ENCODE results near the gene RAX2. TPM values are rescaled to one million over a fixed set of nuclear protein-coding genes. Genes with fewer than 3 reads are reported as not detected.

The RAX2 gene
- total and polyA plus RNA-seq, 2 experiments from 2014 or later = 0.22 TPM; not detected in 1

GRCh38 chr19:3818918-3819317 lies 46.9 kb upstream of the RAX2 start:
- no peaks in the 10 kb centered on the region for H3K9me3 ChIP-seq (ENCODE audit: low read depth)
- TF ChIP-seq EZH2 (IDR thresholded peaks at IDR 0.05; ENCODE audit: borderline replicate concordance) (no peak), CTCF (IDR thresholded peaks at IDR 0.05; ENCODE audit: poor library complexity) (no peak), EZH2phosphoT487 (IDR thresholded peaks at IDR 0.05; ENCODE audit: low read depth, severe bottlenecking, unreplicated experiment) (no peak)
- 89% methylated on average over 23 of the region's 31 CpGs for WGBS (ENCODE audit: low lambda C conversion rate, missing lambda C conversion rate)
- no peaks in the 10 kb centered on the region for H3K4me1 ChIP-seq (ENCODE audit: insufficient read depth)
- no peaks in the 10 kb centered on the region for H3K36me3 ChIP-seq (replicated peaks; ENCODE audit: insufficient read depth, low read depth)
- DNase-seq (ENCODE audit: low spot score) = no peak
- H3K79me2 ChIP-seq = no peaks in the 10 kb centered on the region
- H3K9me2 ChIP-seq (replicated peaks; ENCODE audit: insufficient read depth) = no peaks in the 10 kb centered on the region
- no peaks in the 10 kb centered on the region for H3K27me3 ChIP-seq
- no peak overlapping the region for H3K4me3 ChIP-seq
- no peak overlapping the region for H3K27ac ChIP-seq
- no peak overlapping the region for H3K4me2 ChIP-seq
- H2AFZ ChIP-seq = no peak overlapping the region
- no peaks in the 10 kb centered on the region for H4K20me1 ChIP-seq (ENCODE audit: insufficient read depth, poor library complexity, severe bottlenecking)

GRCh38 chr19:3818466-3818865 lies 46.4 kb upstream of the RAX2 start:
- no peaks in the 10 kb centered on the region for H4K20me1 ChIP-seq (ENCODE audit: insufficient read depth, poor library complexity, severe bottlenecking)
- H3K4me2 ChIP-seq = no peak overlapping the region
- DNase-seq (ENCODE audit: low spot score) = no peak
- H3K9me2 ChIP-seq (replicated peaks; ENCODE audit: insufficient read depth) = no peaks in the 10 kb centered on the region
- H3K27me3 ChIP-seq = no peaks in the 10 kb centered on the region
- no peaks in the 10 kb centered on the region for H3K36me3 ChIP-seq (replicated peaks; ENCODE audit: insufficient read depth, low read depth)
- no peak overlapping the region for H3K27ac ChIP-seq
- H3K9me3 ChIP-seq (ENCODE audit: low read depth) = no peaks in the 10 kb centered on the region
- 67% methylated on average over 11 of the region's 11 CpGs for WGBS (ENCODE audit: low lambda C conversion rate, missing lambda C conversion rate)
- no peaks in the 10 kb centered on the region for H3K4me1 ChIP-seq (ENCODE audit: insufficient read depth)
- TF ChIP-seq EZH2 (IDR thresholded peaks at IDR 0.05; ENCODE audit: borderline replicate concordance) (no peak), CTCF (IDR thresholded peaks at IDR 0.05; ENCODE audit: poor library complexity) (no peak), EZH2phosphoT487 (IDR thresholded peaks at IDR 0.05; ENCODE audit: low read depth, severe bottlenecking, unreplicated experiment) (no peak)
- H3K4me3 ChIP-seq = no peak overlapping the region
- H3K79me2 ChIP-seq = no peaks in the 10 kb centered on the region
- H2AFZ ChIP-seq = no peak overlapping the region

- H3K79me2 ChIP-seq = no peaks in the 10 kb centered on the region
- 92% methylated on average over 8 of the region's 8 CpGs for WGBS (ENCODE audit: low lambda C conversion rate, missing lambda C conversion rate)
These were observed 45.7 kb upstream of the RAX2 start for GRCh38 chr19:3817761-3818160.

More at GRCh38 chr19:3817761-3818160, 45.7 kb upstream of the RAX2 start:
- H3K36me3 ChIP-seq (replicated peaks; ENCODE audit: insufficient read depth, low read depth) = no peaks in the 10 kb centered on the region
- H3K4me3 ChIP-seq = no peak overlapping the region
- H3K4me2 ChIP-seq = no peak overlapping the region
- H2AFZ ChIP-seq = no peak overlapping the region
- no peaks in the 10 kb centered on the region for H3K9me2 ChIP-seq (replicated peaks; ENCODE audit: insufficient read depth)
- no peaks in the 10 kb centered on the region for H4K20me1 ChIP-seq (ENCODE audit: insufficient read depth, poor library complexity, severe bottlenecking)
- H3K27ac ChIP-seq = no peak overlapping the region
- TF ChIP-seq EZH2phosphoT487 (IDR thresholded peaks at IDR 0.05; ENCODE audit: low read depth, severe bottlenecking, unreplicated experiment) (no peak), EZH2 (IDR thresholded peaks at IDR 0.05; ENCODE audit: borderline replicate concordance) (no peak), CTCF (IDR thresholded peaks at IDR 0.05; ENCODE audit: poor library complexity) (no peak)
- DNase-seq (ENCODE audit: low spot score) = no peak
- no peaks in the 10 kb centered on the region for H3K27me3 ChIP-seq
- H3K9me3 ChIP-seq (ENCODE audit: low read depth) = no peaks in the 10 kb centered on the region
- H3K4me1 ChIP-seq (ENCODE audit: insufficient read depth) = no peaks in the 10 kb centered on the region

Data from hepatocyte (in vitro differentiated cells).